HFFc6 (cell line): ENCODE data around the gene EEF2K. TPM values are rescaled to one million over a fixed set of nuclear protein-coding genes. Genes with fewer than 3 reads are reported as not detected.

Experiments used
- DNase-seq: peaks from one replicate; pipeline ENCODE4 v3.0.0-alpha.2; 2018
- H3K27ac Mint-ChIP-seq: 2 replicates; pipeline ENCODE4 v1.8.0; 2020; ENCODE audit warnings: mild to moderate bottlenecking, mixed read lengths
- H3K27me3 Mint-ChIP-seq: 2 replicates; pipeline ENCODE4 v1.8.0; 2021; ENCODE audit warnings: mild to moderate bottlenecking, moderate library complexity, mixed read lengths; ENCODE audit not compliant: insufficient read depth
- H3K36me3 Mint-ChIP-seq: 2 replicates; pipeline ENCODE4 v1.8.0; 2021; ENCODE audit warnings: low read depth, mixed read lengths
- H3K4me1 Mint-ChIP-seq: 2 replicates; pipeline ENCODE4 v1.8.0; 2020; ENCODE audit warnings: low read depth, mixed read lengths
- H3K4me3 Mint-ChIP-seq: 2 replicates; pipeline ENCODE4 v1.8.0; 2020; ENCODE audit warnings: mild to moderate bottlenecking, moderate library complexity, mixed read lengths
- H3K9me3 Mint-ChIP-seq: 2 replicates; pipeline ENCODE4 v1.8.0; 2020; ENCODE audit warnings: mild to moderate bottlenecking, mixed read lengths
- CTCF ChIP-seq: fragments of 200-600 bp; sonication (generic); IDR thresholded peaks from 2 replicates; pipeline ENCODE4 v1.5.0; 2021; ENCODE audit warnings: antibody characterized with exemption, mild to moderate bottlenecking
- total RNA-seq, 6 experiments: library from RNA; stranded (reverse); fragmentation: NEBNext Ultra II Directional; extraction: Animal tissue kit (Norgen Biotek cat#: 25700); gene quantifications; 2 replicates in 1 of 6; 3 replicates in 5 of 6; pipeline ENCODE4 v1.2.3, GENCODE V29; 2021

The EEF2K gene
- total RNA-seq, 6 experiments from 2014 or later = 21.5 to 26.6 (median 23.5) TPM

- Mint-ChIP-seq H3K9me3 (no peaks in the 10 kb centered on the region), H3K36me3 (peaks cover 9% of the 10 kb centered on the region; the same call in 1 of the 2 replicates)
- DNase-seq = peak; percentile 36
These were observed 112.7 kb downstream of the EEF2K start for GRCh38 chr16:22318690-22319358.

DNA sequence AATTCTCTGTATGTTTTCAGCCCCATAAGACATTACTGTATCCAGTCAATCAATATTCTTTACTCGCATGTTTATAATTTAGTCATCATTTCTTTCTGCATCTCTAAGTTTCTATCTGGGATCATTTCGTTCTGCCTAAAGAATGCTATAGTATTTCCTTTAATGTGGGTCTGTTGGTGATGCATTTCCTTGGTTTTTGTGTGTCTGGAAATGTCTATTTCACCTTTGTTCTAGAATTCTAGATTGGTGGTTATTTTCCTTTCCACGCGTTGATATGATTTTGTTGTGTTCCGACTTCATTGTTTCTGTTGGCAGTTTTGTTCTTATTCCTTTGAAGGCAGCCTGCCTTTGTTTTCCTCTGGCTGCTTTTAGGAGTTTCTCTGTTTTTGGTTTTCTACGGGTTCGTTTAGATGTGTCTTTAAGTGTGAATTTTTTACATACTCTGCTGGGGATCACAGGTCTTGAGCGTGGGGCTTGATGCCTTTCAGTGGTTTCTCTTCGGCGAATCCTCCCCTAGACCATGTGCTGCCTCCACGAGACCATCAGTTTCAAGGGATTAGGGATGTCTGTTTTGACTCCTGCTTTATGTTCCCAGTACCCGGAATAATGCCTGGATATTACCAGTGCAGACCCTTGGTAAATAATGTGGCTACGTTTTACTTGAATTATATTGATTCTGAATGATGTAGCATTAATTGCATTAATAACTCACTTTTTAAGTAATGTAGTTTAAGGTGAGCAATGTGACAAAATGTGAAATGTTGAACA lies 114.7 kb downstream of the EEF2K start:
- no peak overlapping the region for H3K27ac Mint-ChIP-seq
- peaks cover 9% of the 10 kb centered on the region; the same call in 1 of the 2 replicates for H3K36me3 Mint-ChIP-seq
- DNase-seq = no peak
- H3K4me3 Mint-ChIP-seq = no peak overlapping the region
- H3K4me1 Mint-ChIP-seq = no peaks in the 10 kb centered on the region
- H3K9me3 Mint-ChIP-seq = no peaks in the 10 kb centered on the region
- H3K27me3 Mint-ChIP-seq = peaks cover 12% of the 10 kb centered on the region
- no peak for TF ChIP-seq CTCF

More at GRCh38 chr16:22318690-22319358, 112.7 kb downstream of the EEF2K start:
- TF ChIP-seq CTCF = peak; percentile 83
- Mint-ChIP-seq H3K4me3 (no peak overlapping the region), H3K27me3 (peaks cover under 1% of the 10 kb centered on the region), H3K4me1 (no peaks in the 10 kb centered on the region), H3K27ac (no peak overlapping the region)

GRCh38 chr16:22321340-22322001 lies 115.4 kb downstream of the EEF2K start:
- Mint-ChIP-seq H3K36me3 (peaks cover 9% of the 10 kb centered on the region; the same call in 1 of the 2 replicates), H3K27ac (no peak overlapping the region), H3K4me1 (no peaks in the 10 kb centered on the region), H3K4me3 (no peak overlapping the region), H3K9me3 (no peaks in the 10 kb centered on the region), H3K27me3 (peaks cover 12% of the 10 kb centered on the region)
- peak; percentile 19 for DNase-seq
- TF ChIP-seq CTCF = peak; percentile 97

DNA sequence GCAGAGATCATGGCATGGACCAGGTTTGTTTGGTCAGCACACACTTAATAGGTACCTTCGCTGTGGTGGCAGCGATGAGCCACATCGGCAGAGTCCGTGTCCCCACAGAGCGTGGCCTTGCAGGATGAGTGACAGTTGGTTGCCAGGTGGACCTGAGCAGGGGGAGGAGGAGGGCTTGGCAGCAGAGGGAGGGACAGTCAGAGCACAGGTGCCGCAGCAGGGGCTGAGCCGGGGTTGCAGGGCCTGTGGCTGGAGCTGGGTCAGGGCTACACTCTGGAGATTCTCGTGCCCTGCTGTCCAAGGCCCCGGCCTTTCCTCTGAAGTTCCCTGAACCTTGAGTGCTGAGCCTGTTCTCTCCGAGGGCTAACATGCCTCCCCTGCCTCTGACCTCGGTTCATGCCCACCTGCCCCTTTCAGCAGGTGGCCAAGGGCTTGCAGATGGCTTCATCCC lies 116.0 kb downstream of the EEF2K start:
- peaks cover 9% of the 10 kb centered on the region; the same call in 1 of the 2 replicates for H3K36me3 Mint-ChIP-seq
- H3K27ac Mint-ChIP-seq = no peak overlapping the region
- no peaks in the 10 kb centered on the region for H3K4me1 Mint-ChIP-seq
- no peaks in the 10 kb centered on the region for H3K9me3 Mint-ChIP-seq
- TF ChIP-seq CTCF = no peak
- no peak overlapping the region for H3K4me3 Mint-ChIP-seq
- DNase-seq = no peak
- peaks cover 13% of the 10 kb centered on the region for H3K27me3 Mint-ChIP-seq

DNA sequence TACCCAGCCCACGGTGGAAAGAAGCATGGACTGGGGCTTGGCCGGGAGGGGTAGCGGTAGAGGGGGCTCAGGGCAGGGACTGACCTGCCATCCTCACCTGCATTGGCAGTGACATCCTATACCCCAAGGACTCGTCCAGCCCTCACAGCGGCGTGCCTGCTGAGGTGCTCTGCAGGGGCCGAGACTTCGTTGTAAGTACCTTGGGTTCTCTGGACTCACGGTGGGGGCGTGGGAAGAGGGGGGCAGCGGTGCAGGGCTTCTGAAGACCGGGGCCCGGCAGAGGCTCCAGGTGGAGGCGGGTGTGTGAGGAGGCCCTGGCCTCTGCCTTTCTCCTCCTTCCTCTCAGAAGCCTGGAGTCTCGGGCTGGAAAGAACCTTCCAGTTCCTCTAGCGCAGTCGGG lies 116.7 kb downstream of the EEF2K start:
- H3K27me3 Mint-ChIP-seq = peaks cover 14% of the 10 kb centered on the region
- no peak for DNase-seq

More for the DNA sequence above, 116.7 kb downstream of the EEF2K start:
- Mint-ChIP-seq H3K4me1 (no peaks in the 10 kb centered on the region), H3K9me3 (no peaks in the 10 kb centered on the region), H3K36me3 (peaks cover 9% of the 10 kb centered on the region; the same call in 1 of the 2 replicates), H3K27ac (no peak overlapping the region), H3K4me3 (no peak overlapping the region)
- TF ChIP-seq CTCF = no peak
